Loucy (cell line): ENCODE measurements around the gene SOS1.

Experiments used
- H2AFZ ChIP-seq: fragments of 200-600 bp; sonication (generic); 2 replicates; pipeline ENCODE4 v1.6.0; 2016; ENCODE audit warnings: antibody characterized with exemption, mild to moderate bottlenecking, low read length, moderate library complexity
- H3F3A ChIP-seq: fragments of 200-600 bp; 2 replicates; pipeline ENCODE4 v1.6.0; 2016; ENCODE audit warnings: antibody characterized with exemption, low read depth, mild to moderate bottlenecking
- H3K27me3 ChIP-seq: fragments of 200-600 bp; sonication (generic); 2 replicates; pipeline ENCODE4 v1.6.1; 2014; ENCODE audit warnings: low read length, mild to moderate bottlenecking; ENCODE audit not compliant: insufficient read depth, poor library complexity, severe bottlenecking
- H3K36me3 ChIP-seq: fragments of 200-600 bp; sonication (generic); 2 replicates; pipeline ENCODE4 v1.6.1; 2016; ENCODE audit warnings: low read length; ENCODE audit not compliant: insufficient read depth
- H3K4me1 ChIP-seq: fragments of 200-600 bp; sonication (generic); 2 replicates; pipeline ENCODE4 v1.5.1; 2014; ENCODE audit warnings: low read length, mild to moderate bottlenecking; ENCODE audit not compliant: insufficient read depth, poor library complexity, severe bottlenecking
- H3K4me2 ChIP-seq: fragments of 200-600 bp; sonication (generic); 2 replicates; pipeline ENCODE4 v1.6.0; 2014; ENCODE audit warnings: antibody characterized with exemption, low read length, low read depth, mild to moderate bottlenecking; ENCODE audit not compliant: poor library complexity, severe bottlenecking
- H3K4me3 ChIP-seq: fragments of 200-600 bp; sonication (generic); 2 replicates; pipeline ENCODE4 v1.5.1; 2014; ENCODE audit warnings: low read length, mild to moderate bottlenecking, mixed read lengths; ENCODE audit not compliant: poor library complexity, severe bottlenecking
- H3K79me2 ChIP-seq: fragments of 200-600 bp; sonication (generic); 2 replicates; pipeline ENCODE4 v1.6.1; 2014; ENCODE audit warnings: low read length; ENCODE audit not compliant: insufficient read depth
- H3K9ac ChIP-seq: fragments of 200-600 bp; sonication (generic); 2 replicates; pipeline ENCODE4 v1.6.0; 2014; ENCODE audit warnings: mild to moderate bottlenecking, low read depth, low read length, moderate library complexity; ENCODE audit not compliant: poor library complexity, severe bottlenecking
- H3K9me2 ChIP-seq: fragments of 200-600 bp; sonication (generic); replicated peaks from 2 replicates; pipeline ENCODE4 v1.6.1; 2016; ENCODE audit warnings: low read depth, low read length, mixed read lengths
- H3K9me3 ChIP-seq: fragments of 200-600 bp; sonication (generic); 2 replicates; pipeline ENCODE4 v1.6.1; 2014; ENCODE audit warnings: mild to moderate bottlenecking, antibody characterized with exemption, low read length, low read depth; ENCODE audit not compliant: insufficient read depth
- H4K20me1 ChIP-seq: fragments of 200-600 bp; sonication (generic); 2 replicates; pipeline ENCODE4 v1.6.0; 2014; ENCODE audit warnings: antibody characterized with exemption, low read length, mild to moderate bottlenecking; ENCODE audit not compliant: insufficient read depth, poor library complexity, severe bottlenecking
- CTCF ChIP-seq: fragments of 200-600 bp; sonication (generic); conservative IDR thresholded peaks from 2 replicates; pipeline ENCODE4 v1.5.1; 2014; ENCODE audit warnings: mild to moderate bottlenecking, antibody characterized with exemption, low read length
- EZH2phosphoT487 ChIP-seq: fragments of 200-600 bp; IDR thresholded peaks from 2 replicates; pipeline ENCODE4 v1.6.1; 2018; ENCODE audit warnings: antibody characterized with exemption, mild to moderate bottlenecking, moderate library complexity, borderline replicate concordance

SOS1 gene

GRCh38 chr2:39120521-39120770, 405 bp downstream of the SOS1 start:
- TF ChIP-seq EZH2phosphoT487 (no peak), CTCF (no peak)
- Histone ChIP-seq H3K79me2 (peaks cover 68% of the 10 kb centered on the region), H3K9me3 (no peaks in the 10 kb centered on the region), H2AFZ (no peak overlapping the region), H3K9me2 (no peaks in the 10 kb centered on the region), H3K4me3 (peak overlapping the region; percentile 80), H3K27me3 (no peaks in the 10 kb centered on the region), H3F3A (no peaks in the 10 kb centered on the region), H4K20me1 (peaks cover 45% of the 10 kb centered on the region), H3K9ac (peak overlapping the region; percentile 84), H3K4me2 (no peak overlapping the region), H3K36me3 (0 out of 2 replicates have a peak, but pooled peaks cover 4% of the 10 kb centered on the region), H3K4me1 (peaks cover 51% of the 10 kb centered on the region)

GRCh38 chr2:39119732-39120520, 925 bp downstream of the SOS1 start:
- Histone ChIP-seq H3K4me2 (peak overlapping the region; percentile 92), H3K9me3 (no peaks in the 10 kb centered on the region), H3K9ac (peak overlapping the region; percentile 84), H3K4me1 (peaks cover 46% of the 10 kb centered on the region), H3K4me3 (peak overlapping the region; percentile 80), H3K9me2 (no peaks in the 10 kb centered on the region), H3F3A (no peaks in the 10 kb centered on the region), H3K36me3 (0 out of 2 replicates have a peak, but pooled peaks cover 4% of the 10 kb centered on the region), H2AFZ (peak overlapping the region; percentile 39; the same call in 1 of the 2 replicates), H3K79me2 (peaks cover 73% of the 10 kb centered on the region), H4K20me1 (peaks cover 50% of the 10 kb centered on the region), H3K27me3 (no peaks in the 10 kb centered on the region)
- TF ChIP-seq CTCF (peak; percentile 34), EZH2phosphoT487 (no peak)

DNA sequence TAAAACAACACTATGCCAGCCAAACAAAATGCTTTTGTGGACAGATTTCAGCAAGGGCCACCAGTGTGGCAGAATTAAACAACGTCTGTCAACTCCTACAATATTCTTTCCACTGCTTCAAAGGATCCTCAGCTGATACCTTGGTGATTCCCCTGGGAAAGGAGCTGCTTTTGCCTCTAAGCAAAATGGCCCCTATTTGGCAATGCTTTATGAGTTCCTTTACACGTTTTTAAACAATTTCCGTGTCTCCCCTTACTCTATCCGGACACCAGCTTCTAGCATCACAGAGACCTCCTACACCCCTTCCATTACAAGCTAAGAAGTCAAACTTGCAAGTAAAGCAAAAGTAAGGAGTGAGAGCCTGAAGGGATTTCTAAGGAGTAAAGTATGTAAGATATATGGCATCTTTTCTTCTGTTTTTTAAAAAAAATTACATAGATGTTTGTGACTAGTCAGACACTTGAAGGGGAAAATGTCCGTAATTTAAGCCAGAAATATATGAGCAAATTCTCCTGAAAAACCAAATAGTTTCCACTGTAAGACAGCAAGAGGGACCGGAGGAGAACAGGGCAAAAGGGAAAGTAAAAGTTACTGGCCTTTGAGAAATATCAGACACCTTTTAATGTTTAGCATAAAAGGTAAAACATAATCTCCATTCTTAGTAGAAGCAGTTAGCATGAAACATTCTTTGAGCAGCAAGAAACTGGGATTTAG, 1.9 kb downstream of the SOS1 start:
- H3K79me2 ChIP-seq, result peaks cover 83% of the 10 kb centered on the region
- H3K27me3 ChIP-seq, result no peaks in the 10 kb centered on the region
- peaks cover 45% of the 10 kb centered on the region for H3K4me1 ChIP-seq
- H2AFZ ChIP-seq, result no peak overlapping the region
- H3K9ac ChIP-seq, result peak overlapping the region; percentile 84
- H3F3A ChIP-seq, result no peaks in the 10 kb centered on the region
- H3K9me2 ChIP-seq, result no peaks in the 10 kb centered on the region
- peaks cover 57% of the 10 kb centered on the region for H4K20me1 ChIP-seq
- TF ChIP-seq EZH2phosphoT487 (no peak), CTCF (no peak)
- peak overlapping the region; percentile 92 for H3K4me2 ChIP-seq
- no peaks in the 10 kb centered on the region for H3K9me3 ChIP-seq
- peak overlapping the region; percentile 80 for H3K4me3 ChIP-seq
- 0 out of 2 replicates have a peak, but pooled peaks cover 4% of the 10 kb centered on the region for H3K36me3 ChIP-seq
